PFSK-1 (cell line): Measurements from ENCODE around the gene BRDT.

Experiments used
- POLR2AphosphoS5 ChIP-seq: IDR thresholded peaks from 2 replicates; pipeline ENCODE4 v1.6.1; 2012; ENCODE audit warnings: low read depth, mild to moderate bottlenecking, control low read depth, low read length, moderate library complexity
- TAF1 ChIP-seq: IDR thresholded peaks from 2 replicates; pipeline ENCODE4 v1.6.1; 2012; ENCODE audit warnings: low read length, control low read depth, borderline replicate concordance; ENCODE audit not compliant: insufficient read depth

DNA sequence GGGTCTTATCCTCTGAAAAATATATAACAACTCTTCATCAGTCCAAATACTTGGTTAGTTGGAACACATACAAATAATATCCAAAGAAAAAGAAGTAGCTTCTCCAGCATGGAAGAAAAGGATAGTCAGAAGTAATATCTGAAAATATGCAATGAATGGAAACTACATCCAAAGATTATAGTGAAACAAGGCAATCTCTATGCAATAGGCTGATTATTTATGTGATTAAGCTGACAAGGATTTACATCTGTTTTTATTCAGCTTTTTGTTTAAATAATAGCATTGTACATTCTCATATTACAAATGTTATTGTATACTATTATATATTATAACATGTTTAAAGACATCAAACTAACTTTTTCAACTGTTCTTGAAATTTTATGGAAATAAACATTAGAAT, 48.0 kb upstream of the BRDT start:
- TF ChIP-seq POLR2AphosphoS5, result no peak
- TF ChIP-seq TAF1, result no peak
